IMR-90 (cell line): ENCODE data around the gene AGAP9. TPM values are rescaled to one million over a fixed set of nuclear protein-coding genes. Genes with fewer than 3 reads are reported as not detected.

Experiments
- ATAC-seq: fragments of 200-7000 bp; cut with Tn5 transposase; 2 replicates; pipeline ENCODE4 v1.9.1; 2020; ENCODE audit warnings: low read depth, mild to moderate bottlenecking, moderate library complexity
- BruUV-seq: library from RNA; stranded (reverse); fragments of 400-500 nt; replicated peaks from 2 replicates; lab custom pipeline; 2021; lab: Mats Ljungman, UMichigan
- CTCF ChIA-PET: fragments of 300-600 bp; formaldehyde crosslinking; extraction: SDS; loops from one replicate; lab custom pipeline; 2021; ENCODE audit warnings: antibody characterized with exemption; lab: Yijun Ruan, JAX
- POLR2A ChIA-PET: fragments of 300-600 bp; sonication (Branson Sonifier 250); formaldehyde crosslinking; loops from one replicate; lab custom pipeline; 2022; ENCODE audit warnings: antibody characterized with exemption; ENCODE audit not compliant: unreplicated experiment; lab: Charles Lee
- DNase-seq: peaks from one replicate; pipeline ENCODE4 v3.0.0; 2013
- H2AFZ ChIP-seq: replicated peaks from 2 replicates; pipeline ENCODE3; 2013; ENCODE audit warnings: low read length, mild to moderate bottlenecking; ENCODE audit not compliant: poor library complexity
- H2AK5ac ChIP-seq: 2 replicates; pipeline ENCODE4 v1.6.1; 2013; ENCODE audit warnings: low read depth, low read length, inconsistent platforms
- H2AK9ac ChIP-seq: replicated peaks from 2 replicates; pipeline ENCODE3; 2013; ENCODE audit warnings: mild to moderate bottlenecking, low read depth, low read length, moderate library complexity; ENCODE audit not compliant: poor library complexity
- H2BK120ac ChIP-seq: 2 replicates; pipeline ENCODE4 v1.6.1; 2013; ENCODE audit warnings: low read depth, low read length, inconsistent platforms
- H2BK15ac ChIP-seq: 3 replicates; pipeline ENCODE4 v1.6.1; 2013; ENCODE audit warnings: low read depth, low read length, inconsistent platforms
- H2BK20ac ChIP-seq: 2 replicates; pipeline ENCODE4 v1.6.1; 2013; ENCODE audit warnings: low read depth, mild to moderate bottlenecking, inconsistent platforms, low read length, moderate library complexity
- H2BK5ac ChIP-seq: 2 replicates; pipeline ENCODE4 v1.6.1; 2013; ENCODE audit warnings: mild to moderate bottlenecking, low read depth, low read length, inconsistent platforms; ENCODE audit not compliant: poor library complexity, severe bottlenecking
- H3K14ac ChIP-seq: replicated peaks from 2 replicates; pipeline ENCODE4 v1.6.1; 2013; ENCODE audit warnings: low read depth, low read length, inconsistent platforms
- H3K18ac ChIP-seq: 2 replicates; pipeline ENCODE4 v1.6.1; 2013; ENCODE audit warnings: low read depth, low read length, control low read depth
- H3K23ac ChIP-seq: 2 replicates; pipeline ENCODE4 v1.6.1; 2013; ENCODE audit warnings: low read depth, low read length, inconsistent platforms
- H3K27ac ChIP-seq: 2 replicates; pipeline ENCODE4 v1.5.1; 2013; ENCODE audit warnings: mild to moderate bottlenecking, control low read depth, low read length; ENCODE audit not compliant: insufficient read depth
- H3K27me3 ChIP-seq: 2 replicates; pipeline ENCODE4 v1.6.1; 2013; ENCODE audit warnings: low read length; ENCODE audit not compliant: control insufficient read depth, insufficient read depth
- H3K36me3 ChIP-seq: 2 replicates; pipeline ENCODE4 v1.6.1; 2013; ENCODE audit warnings: low read length, mixed read lengths; ENCODE audit not compliant: control insufficient read depth, insufficient read depth
- H3K4ac ChIP-seq: 2 replicates; pipeline ENCODE4 v1.6.1; 2013; ENCODE audit warnings: low read depth, low read length, inconsistent platforms
- H3K4me1 ChIP-seq: 2 replicates; pipeline ENCODE4 v1.6.1; 2013; ENCODE audit warnings: low read length, mixed read lengths; ENCODE audit not compliant: control insufficient read depth, insufficient read depth
- H3K4me2 ChIP-seq: 2 replicates; pipeline ENCODE4 v1.6.1; 2013; ENCODE audit warnings: low read depth, mild to moderate bottlenecking, control low read depth, low read length, moderate library complexity
- H3K4me3 ChIP-seq: 2 replicates; pipeline ENCODE4 v1.5.1; 2013; ENCODE audit warnings: low read depth, mild to moderate bottlenecking, control low read depth, low read length, moderate library complexity; ENCODE audit not compliant: insufficient read depth
- H3K56ac ChIP-seq: 2 replicates; pipeline ENCODE4 v1.6.1; 2013; ENCODE audit warnings: low read length, inconsistent platforms; ENCODE audit not compliant: insufficient read depth; ENCODE audit errors: extremely low read depth
- H3K79me1 ChIP-seq, 2 experiments: 2 replicates each; pipeline ENCODE4 v1.6.1; 2013; ENCODE audit warnings: low read length in 2 of 2, inconsistent platforms in 1 of 2, low read depth in 1 of 2
- H3K9ac ChIP-seq: 2 replicates; pipeline ENCODE4 v1.6.1; 2013; ENCODE audit warnings: low read depth, low read length, control low read depth
- H3K9me1 ChIP-seq: 2 replicates; pipeline ENCODE4 v1.6.1; 2013; ENCODE audit warnings: low read length, inconsistent platforms; ENCODE audit not compliant: insufficient read depth
- H3K9me3 ChIP-seq: 2 replicates; pipeline ENCODE4 v1.6.1; 2013; ENCODE audit warnings: low read length; ENCODE audit not compliant: control insufficient read depth, insufficient read depth
- H4K20me1 ChIP-seq: 2 replicates; pipeline ENCODE4 v1.6.1; 2013; ENCODE audit warnings: low read length, inconsistent platforms; ENCODE audit not compliant: insufficient read depth
- H4K5ac ChIP-seq: 2 replicates; pipeline ENCODE4 v1.6.1; 2013; ENCODE audit warnings: mild to moderate bottlenecking, low read depth, low read length, control low read depth
- H4K8ac ChIP-seq, 2 experiments: 2 replicates each; pipeline ENCODE4 v1.6.1; 2013; ENCODE audit warnings: low read depth in 2 of 2, low read length in 2 of 2, control low read depth in 1 of 2, inconsistent platforms in 1 of 2
- H4K91ac ChIP-seq: 2 replicates; pipeline ENCODE4 v1.6.1; 2013; ENCODE audit warnings: low read depth, low read length, inconsistent platforms; ENCODE audit not compliant: insufficient read depth
- BHLHE40 ChIP-seq: fragments of 150-350 bp; IDR thresholded peaks from 2 replicates; pipeline ENCODE4 v1.6.1; 2016; ENCODE audit warnings: mild to moderate bottlenecking, low read depth, low read length
- CHD1 ChIP-seq: IDR thresholded peaks from 2 replicates; pipeline ENCODE4 v1.6.1; 2012; ENCODE audit warnings: low read depth, low read length, improper control_type of control experiment
- WGBS, 2 experiments: methylation state at CpG; one replicate each; pipeline versions ENCODE4 v1.1.5 to v1.1.7; 2013; ENCODE audit warnings: missing lambda C conversion rate in 2 of 2; ENCODE audit not compliant: insufficient read length in 1 of 2; ENCODE audit errors: extremely low coverage in 2 of 2; 5-methylcytosine and 5-hydroxymethylcytosine counted together
- dilution Hi-C: fragments of 300-500 bp; cut with HindIII; formaldehyde crosslinking; loops from one replicate; pipeline ENCODE4 v1.14.3; 2018; ENCODE audit warnings: low sequenced_read_pairs; ENCODE audit not compliant: unreplicated experiment
- in situ Hi-C: fragments of 300-500 bp; cut with MboI; formaldehyde crosslinking; loops from 3 replicates; pipeline ENCODE4 v1.14.3; 2019; ENCODE audit warnings: low sequenced_read_pairs, inconsistent platforms, mixed read lengths
- intact Hi-C: fragments of 100-400 bp; cut with micrococcal nuclease; formaldehyde crosslinking; loops from 2 replicates; pipeline ENCODE4 v1.10.0; 2022
- polyA plus RNA-seq, 3 experiments: library from polyadenylated mRNA; depleted of rRNA; stranded (reverse); fragments of >200 nt; gene quantifications; 2 replicates each; pipeline ENCODE4 v1.2.3, GENCODE V29; 2012; ENCODE audit warnings: low replicate concordance in 1 of 3
- total RNA-seq: library from RNA; depleted of rRNA; stranded (reverse); fragments of >200 nt; gene quantifications from 2 replicates; pipeline ENCODE4 v1.2.3, GENCODE V29; 2012

Gene AGAP9
- total and polyA plus RNA-seq, 2 of the 4 experiments (the other 2 are of a cell fraction) = 3.2 to 11.2 TPM

DNA sequence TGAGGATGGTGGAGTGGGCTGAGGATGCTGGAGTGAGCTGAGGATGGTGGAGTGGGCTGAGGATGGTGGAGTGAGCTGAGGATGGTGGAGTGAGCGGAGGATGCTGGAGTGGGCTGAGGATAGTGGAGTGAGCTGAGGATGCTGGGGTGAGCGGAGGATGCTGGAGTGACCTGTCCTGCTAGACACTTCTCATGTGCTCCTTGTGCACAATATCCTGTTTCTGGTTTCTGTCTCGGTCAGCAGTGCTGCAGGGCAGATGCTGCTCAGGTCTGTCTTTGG, 68.7 kb downstream of the AGAP9 start:
- Histone ChIP-seq H2AK9ac (no peak overlapping the region), H4K91ac (no peak overlapping the region), H3K18ac (no peak overlapping the region), H3K9ac (no peak overlapping the region), H3K9me1 (peaks cover 9% of the 10 kb centered on the region; the same call in 1 of the 2 replicates), H2AK5ac (no peak overlapping the region), H2BK5ac (no peak overlapping the region), H3K79me1 (no peaks in the 10 kb centered on the region), H3K36me3 (no peaks in the 10 kb centered on the region), H2AFZ (no peak overlapping the region), H3K27me3 (peaks cover 26% of the 10 kb centered on the region; the same call in 1 of the 2 replicates), H3K14ac (no peak overlapping the region), H3K4me3 (no peak overlapping the region), H3K23ac (no peak overlapping the region), H2BK15ac (no peak overlapping the region), H3K4me1 (peaks cover 10% of the 10 kb centered on the region), H4K5ac (no peak overlapping the region), H4K20me1 (no peaks in the 10 kb centered on the region), H3K9me3 (no peaks in the 10 kb centered on the region), H2BK120ac (no peak overlapping the region), H2BK20ac (no peak overlapping the region), H3K4me2 (no peak overlapping the region), H3K27ac (no peak overlapping the region), H4K8ac (no peak overlapping the region), H3K4ac (no peak overlapping the region), H3K56ac (no peak overlapping the region)
- ChIA-PET POLR2A (no interaction called here), CTCF (no interaction called here)
- WGBS, 2 experiments = 80% methylated on average over 2 of the region's 3 CpGs; no CpG with 5 or more reads in 1 of the 2 experiments
- in situ Hi-C loops (no loop called here), dilution Hi-C loops (no loop called here), intact Hi-C loops (no loop called here)
- BruUV-seq = no TSS peak
- DNase-seq (no peak), ATAC-seq (no peak)
- TF ChIP-seq BHLHE40 (no peak), CHD1 (no peak)
